Erythroblast (primary cell): ENCODE results near the gene ILF3.

Experiments used
- GATA1 ChIP-seq: IDR thresholded peaks from 2 replicates; pipeline ENCODE4 v1.6.1; 2011; ENCODE audit warnings: low read depth, mild to moderate bottlenecking, control low read depth, low read length, moderate library complexity
- POLR2A ChIP-seq: IDR thresholded peaks from 2 replicates; pipeline ENCODE4 v1.6.1; 2011; ENCODE audit warnings: mild to moderate bottlenecking, low read length

- TF ChIP-seq POLR2A (no peak), GATA1 (no peak)
Measured at GRCh38 chr19:10648360-10648759, 5.8 kb upstream of the ILF3 start.
